ENCODE measurements around the gene SCAPER.
"Not testable (repeated sequence)": the region's sequence is repeated elsewhere in the genome, so short reads cannot be mapped to it uniquely, and the experiment has no call there.

The SCAPER gene

DNA sequence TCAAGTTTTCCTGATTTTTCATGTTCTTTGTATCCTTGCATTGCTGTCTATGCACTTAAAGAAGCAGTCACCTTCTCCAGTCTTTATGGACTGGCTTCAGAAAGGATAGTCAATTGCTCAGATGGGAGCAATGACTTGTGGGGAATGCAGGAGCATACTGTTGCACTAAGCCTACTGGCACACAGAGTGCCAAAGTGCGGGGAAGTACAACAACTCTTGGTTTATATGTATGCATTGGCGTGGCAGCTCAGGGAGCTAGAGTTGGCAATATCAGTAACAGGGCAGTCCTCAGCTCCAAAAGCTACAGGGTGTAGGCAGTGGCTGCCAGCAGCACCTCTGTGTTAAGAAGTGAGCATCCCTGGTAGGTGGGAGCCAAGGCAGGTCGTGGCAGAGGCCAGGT lies 141.1 kb downstream of the SCAPER start:
- Histone ChIP-seq H3K4me3 (ENCODE audit: low read length) (no peak overlapping the region), H3K4me1 (ENCODE audit: control insufficient read depth, insufficient read depth, low read length) (no peaks in the 10 kb centered on the region), H3K27me3 (replicated peaks; ENCODE audit: control insufficient read depth, insufficient read depth, low read length) (no peaks in the 10 kb centered on the region), H3K9me3 (ENCODE audit: control insufficient read depth, low read length) (peaks cover 5% of the 10 kb centered on the region), H3K36me3 (ENCODE audit: control insufficient read depth, insufficient read depth, low read length, severe bottlenecking) (peaks cover 22% of the 10 kb centered on the region), H3K9ac (ENCODE audit: low read length) (no peak overlapping the region)
- DNase-seq (ENCODE audit: low read depth) = no peak

GRCh38 chr15:76763554-76763953 lies 141.6 kb downstream of the SCAPER start:
- H3K27me3 ChIP-seq (replicated peaks; ENCODE audit: control insufficient read depth, insufficient read depth, low read length) = no peaks in the 10 kb centered on the region
- no peaks in the 10 kb centered on the region for H3K4me1 ChIP-seq (ENCODE audit: control insufficient read depth, insufficient read depth, low read length)
- H3K9me3 ChIP-seq (ENCODE audit: control insufficient read depth, low read length) = peaks cover 5% of the 10 kb centered on the region
- peaks cover 24% of the 10 kb centered on the region for H3K36me3 ChIP-seq (ENCODE audit: control insufficient read depth, insufficient read depth, low read length, severe bottlenecking)
- no peak overlapping the region for H3K4me3 ChIP-seq (ENCODE audit: low read length)
- no peak overlapping the region for H3K9ac ChIP-seq (ENCODE audit: low read length)
- no peak for DNase-seq (ENCODE audit: low read depth)

DNA sequence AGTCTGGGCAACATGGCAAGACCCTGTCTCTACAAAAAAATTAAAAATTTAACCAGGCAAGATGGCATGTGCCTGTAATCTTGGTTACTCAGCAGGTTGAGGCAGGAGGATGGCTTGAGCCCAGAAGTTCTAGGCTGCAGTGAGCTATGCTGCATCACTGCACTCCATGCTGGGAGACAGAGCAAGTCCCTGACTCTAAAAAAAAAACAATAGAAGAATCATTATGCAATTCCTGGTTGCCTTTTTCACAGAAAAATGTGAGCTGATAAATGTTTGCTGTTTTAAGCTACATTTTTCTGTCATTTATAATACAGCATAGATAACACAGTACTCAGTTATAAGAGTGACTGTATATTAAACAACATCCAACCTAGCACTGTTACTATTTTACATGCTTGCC lies 148.8 kb downstream of the SCAPER start:
- Histone ChIP-seq H3K4me1 (ENCODE audit: control insufficient read depth, insufficient read depth, low read length) (no peaks in the 10 kb centered on the region), H3K9me3 (ENCODE audit: control insufficient read depth, low read length) (no peaks in the 10 kb centered on the region), H3K9ac (ENCODE audit: low read length) (no peak overlapping the region), H3K27me3 (replicated peaks; ENCODE audit: control insufficient read depth, insufficient read depth, low read length) (no peaks in the 10 kb centered on the region), H3K36me3 (ENCODE audit: control insufficient read depth, insufficient read depth, low read length, severe bottlenecking) (peaks cover 9% of the 10 kb centered on the region), H3K4me3 (ENCODE audit: low read length) (no peak overlapping the region)
- peak; percentile 19 for DNase-seq (ENCODE audit: low read depth)

- Histone ChIP-seq H3K4me1 (ENCODE audit: control insufficient read depth, insufficient read depth, low read length) (no peaks in the 10 kb centered on the region), H3K27me3 (replicated peaks; ENCODE audit: control insufficient read depth, insufficient read depth, low read length) (no peaks in the 10 kb centered on the region), H3K9ac (ENCODE audit: low read length) (no peak overlapping the region), H3K36me3 (ENCODE audit: control insufficient read depth, insufficient read depth, low read length, severe bottlenecking) (peaks cover under 1% of the 10 kb centered on the region), H3K9me3 (ENCODE audit: control insufficient read depth, low read length) (no peaks in the 10 kb centered on the region), H3K4me3 (ENCODE audit: low read length) (no peak overlapping the region)
- DNase-seq (ENCODE audit: low read depth) = no peak
Measured at GRCh38 chr15:76753771-76754170, 151.4 kb downstream of the SCAPER start.

DNA sequence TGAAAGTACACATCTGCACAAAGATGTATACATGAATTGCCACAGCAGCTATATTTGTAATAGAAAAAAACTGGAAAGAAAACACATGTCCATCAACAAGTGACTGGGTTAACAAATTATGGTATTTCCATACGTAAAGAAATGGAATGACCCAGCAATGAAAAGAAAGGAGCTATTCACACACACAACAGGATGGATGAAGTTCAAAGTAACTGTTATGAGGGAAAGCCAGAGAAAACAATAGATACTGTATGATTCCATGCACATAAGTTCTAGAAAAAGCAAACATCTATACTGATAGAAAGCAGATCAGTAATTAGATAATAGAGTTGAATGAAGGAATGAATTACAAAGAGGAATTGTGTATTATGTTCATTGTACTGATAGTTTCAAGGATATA lies 152.0 kb downstream of the SCAPER start:
- H3K27me3 ChIP-seq (replicated peaks; ENCODE audit: control insufficient read depth, insufficient read depth, low read length) = no peaks in the 10 kb centered on the region
- H3K36me3 ChIP-seq (ENCODE audit: control insufficient read depth, insufficient read depth, low read length, severe bottlenecking) = no peaks in the 10 kb centered on the region
- no peaks in the 10 kb centered on the region for H3K4me1 ChIP-seq (ENCODE audit: control insufficient read depth, insufficient read depth, low read length)
- H3K9me3 ChIP-seq (ENCODE audit: control insufficient read depth, low read length) = no peaks in the 10 kb centered on the region
- DNase-seq (ENCODE audit: low read depth) = no peak
- no peak overlapping the region for H3K9ac ChIP-seq (ENCODE audit: low read length)
- H3K4me3 ChIP-seq (ENCODE audit: low read length) = no peak overlapping the region

GRCh38 chr15:76752549-76752948 lies 152.6 kb downstream of the SCAPER start:
- no peaks in the 10 kb centered on the region for H3K4me1 ChIP-seq (ENCODE audit: control insufficient read depth, insufficient read depth, low read length)
- H3K9me3 ChIP-seq (ENCODE audit: control insufficient read depth, low read length) = no peaks in the 10 kb centered on the region
- H3K36me3 ChIP-seq (ENCODE audit: control insufficient read depth, insufficient read depth, low read length, severe bottlenecking) = no peaks in the 10 kb centered on the region
- no peaks in the 10 kb centered on the region for H3K27me3 ChIP-seq (replicated peaks; ENCODE audit: control insufficient read depth, insufficient read depth, low read length)
- DNase-seq (ENCODE audit: low read depth) = no peak
- no peak overlapping the region for H3K4me3 ChIP-seq (ENCODE audit: low read length)
- no peak overlapping the region for H3K9ac ChIP-seq (ENCODE audit: low read length)

DNA sequence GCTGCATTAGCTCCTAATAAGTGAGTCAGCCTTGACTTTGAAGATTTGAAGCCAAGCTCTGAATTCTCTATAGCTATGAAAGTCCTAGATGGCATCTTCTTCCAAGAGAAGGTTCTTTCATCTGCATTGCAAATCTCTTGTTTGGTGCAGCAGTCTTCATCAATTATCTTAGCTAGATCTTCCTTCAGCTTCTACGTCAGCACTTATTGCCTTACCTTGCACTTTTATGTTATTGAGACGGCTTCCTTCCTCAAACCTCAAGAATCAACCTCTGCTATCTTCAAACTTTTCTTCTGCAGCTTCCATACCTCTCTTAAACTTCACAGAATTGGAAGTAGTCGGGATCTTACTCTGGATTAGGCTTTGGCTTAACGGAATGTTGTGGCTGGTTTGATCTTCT lies 167.6 kb downstream of the SCAPER start:
- no peaks in the 10 kb centered on the region for H3K4me1 ChIP-seq (ENCODE audit: control insufficient read depth, insufficient read depth, low read length)

DNA sequence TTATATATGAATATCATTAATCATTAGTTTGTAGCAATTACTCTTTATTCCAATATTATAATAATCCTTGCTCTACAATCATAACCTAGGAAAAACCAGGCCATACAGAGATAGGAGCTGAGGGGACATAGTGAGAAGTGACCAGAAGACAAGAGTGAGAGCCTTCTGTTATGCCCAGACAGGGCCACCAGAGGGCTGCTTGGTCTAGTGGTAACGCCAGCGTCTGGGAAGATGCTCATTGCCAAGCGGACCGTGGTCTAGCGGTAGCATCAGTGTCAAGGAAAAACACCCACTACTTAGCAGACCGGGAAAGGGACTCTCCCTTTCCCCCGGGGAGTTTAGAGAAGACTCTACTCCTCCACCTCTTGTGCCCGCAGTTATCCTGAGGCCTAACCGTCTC lies 172.8 kb downstream of the SCAPER start:
- H3K27me3 ChIP-seq (replicated peaks; ENCODE audit: control insufficient read depth, insufficient read depth, low read length); H3K4me1 ChIP-seq (ENCODE audit: control insufficient read depth, insufficient read depth, low read length); H3K9me3 ChIP-seq (ENCODE audit: control insufficient read depth, low read length); H3K9ac ChIP-seq (ENCODE audit: low read length); DNase-seq (ENCODE audit: low read depth); H3K4me3 ChIP-seq (ENCODE audit: low read length): not testable (repeated sequence)
- H3K36me3 ChIP-seq (ENCODE audit: control insufficient read depth, insufficient read depth, low read length, severe bottlenecking) = peaks cover 28% of the 10 kb centered on the region

More for the DNA sequence above, 167.6 kb downstream of the SCAPER start:
- Histone ChIP-seq H3K9me3 (ENCODE audit: control insufficient read depth, low read length) (no peaks in the 10 kb centered on the region), H3K36me3 (ENCODE audit: control insufficient read depth, insufficient read depth, low read length, severe bottlenecking) (peaks cover 13% of the 10 kb centered on the region), H3K9ac (ENCODE audit: low read length) (no peak overlapping the region), H3K4me3 (ENCODE audit: low read length) (no peak overlapping the region), H3K27me3 (replicated peaks; ENCODE audit: control insufficient read depth, insufficient read depth, low read length) (no peaks in the 10 kb centered on the region)
- DNase-seq (ENCODE audit: low read depth) = no peak

GRCh38 chr15:76730262-76730661 lies 174.9 kb downstream of the SCAPER start:
- H3K4me3 ChIP-seq (ENCODE audit: low read length) = no peak overlapping the region
- peaks cover 31% of the 10 kb centered on the region for H3K36me3 ChIP-seq (ENCODE audit: control insufficient read depth, insufficient read depth, low read length, severe bottlenecking)
- no peaks in the 10 kb centered on the region for H3K4me1 ChIP-seq (ENCODE audit: control insufficient read depth, insufficient read depth, low read length)
- H3K9ac ChIP-seq (ENCODE audit: low read length) = no peak overlapping the region
- peak; percentile 50 for DNase-seq (ENCODE audit: low read depth)
- H3K27me3 ChIP-seq (replicated peaks; ENCODE audit: control insufficient read depth, insufficient read depth, low read length) = no peaks in the 10 kb centered on the region
- no peaks in the 10 kb centered on the region for H3K9me3 ChIP-seq (ENCODE audit: control insufficient read depth, low read length)

GRCh38 chr15:76718863-76719262 lies 186.3 kb downstream of the SCAPER start:
- H3K4me1 ChIP-seq (ENCODE audit: control insufficient read depth, insufficient read depth, low read length) = no peaks in the 10 kb centered on the region
- no peaks in the 10 kb centered on the region for H3K36me3 ChIP-seq (ENCODE audit: control insufficient read depth, insufficient read depth, low read length, severe bottlenecking)
- H3K9ac ChIP-seq (ENCODE audit: low read length) = no peak overlapping the region
- H3K9me3 ChIP-seq (ENCODE audit: control insufficient read depth, low read length) = peaks cover 14% of the 10 kb centered on the region
- H3K27me3 ChIP-seq (replicated peaks; ENCODE audit: control insufficient read depth, insufficient read depth, low read length) = no peaks in the 10 kb centered on the region
- DNase-seq (ENCODE audit: low read depth) = no peak
- no peak overlapping the region for H3K4me3 ChIP-seq (ENCODE audit: low read length)

- Histone ChIP-seq H3K27me3 (replicated peaks; ENCODE audit: control insufficient read depth, insufficient read depth, low read length) (no peaks in the 10 kb centered on the region), H3K4me1 (ENCODE audit: control insufficient read depth, insufficient read depth, low read length) (no peaks in the 10 kb centered on the region), H3K9ac (ENCODE audit: low read length) (no peak overlapping the region), H3K9me3 (ENCODE audit: control insufficient read depth, low read length) (peaks cover 14% of the 10 kb centered on the region), H3K36me3 (ENCODE audit: control insufficient read depth, insufficient read depth, low read length, severe bottlenecking) (no peaks in the 10 kb centered on the region), H3K4me3 (ENCODE audit: low read length) (no peak overlapping the region)
- DNase-seq (ENCODE audit: low read depth) = no peak
Measured at GRCh38 chr15:76714950-76715349, 190.2 kb downstream of the SCAPER start.

DNA sequence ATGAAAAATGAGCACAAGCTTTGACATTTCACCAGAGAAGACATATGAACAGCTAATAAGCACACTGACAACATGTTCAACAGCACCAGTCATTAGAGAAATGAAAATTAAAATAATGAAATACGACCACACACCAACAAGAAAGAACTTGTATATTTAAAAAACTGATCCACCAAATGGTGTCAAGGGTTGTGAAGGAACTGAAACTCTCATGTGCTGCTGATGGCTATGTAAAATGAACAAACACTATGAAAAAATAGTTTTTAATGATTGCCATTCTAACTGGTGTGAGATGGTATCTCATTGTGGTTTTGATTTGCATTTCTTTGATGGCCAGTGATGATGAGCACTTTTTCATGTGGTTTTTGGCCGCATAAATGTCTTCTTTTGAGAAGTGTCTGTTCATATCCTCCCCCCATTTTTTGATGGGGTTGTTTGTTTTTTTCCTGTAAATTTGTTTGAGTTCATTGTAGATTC lies 193.8 kb downstream of the SCAPER start:
- Histone ChIP-seq H3K9ac (ENCODE audit: low read length) (no peak overlapping the region), H3K4me1 (ENCODE audit: control insufficient read depth, insufficient read depth, low read length) (no peaks in the 10 kb centered on the region), H3K9me3 (ENCODE audit: control insufficient read depth, low read length) (peaks cover 5% of the 10 kb centered on the region), H3K27me3 (replicated peaks; ENCODE audit: control insufficient read depth, insufficient read depth, low read length) (no peaks in the 10 kb centered on the region), H3K4me3 (ENCODE audit: low read length) (no peak overlapping the region), H3K36me3 (ENCODE audit: control insufficient read depth, insufficient read depth, low read length, severe bottlenecking) (no peaks in the 10 kb centered on the region)
- DNase-seq (ENCODE audit: low read depth) = no peak
